HepG2 (cell line): Measurements from ENCODE around the gene SIK3. TPM values are rescaled to one million over a fixed set of nuclear protein-coding genes. Genes with fewer than 3 reads are reported as not detected.

ENCODE experiments used
- BCLAF1 ChIP-seq: fragments of 450-650 bp; IDR thresholded peaks from 2 replicates; pipeline ENCODE4 v1.6.1; 2017; ENCODE audit warnings: mild to moderate bottlenecking
- EZH2 ChIP-seq: conservative IDR thresholded peaks from 2 replicates; pipeline ENCODE4 v1.6.1; 2012; ENCODE audit warnings: mild to moderate bottlenecking, low read depth, low read length, moderate library complexity
- FOSL2 ChIP-seq: sonication (generic); formaldehyde crosslinking; IDR thresholded peaks from 2 replicates; pipeline ENCODE4 v1.4.0; 2020; ENCODE audit warnings: missing genetic modification reagents
- HBP1 ChIP-seq: IDR thresholded peaks from 2 replicates; pipeline ENCODE4 v1.6.1; 2016; ENCODE audit warnings: low read depth, control low read depth
- HOXA9 ChIP-seq: sonication (generic); formaldehyde crosslinking; IDR thresholded peaks from 2 replicates; pipeline ENCODE4 v1.8.1; 2022; ENCODE audit warnings: missing genetic modification reagents, mild to moderate bottlenecking, moderate library complexity, borderline replicate concordance
- MAZ ChIP-seq, 2 experiments: sonication (generic) in 1 of 2; formaldehyde crosslinking in 1 of 2; IDR thresholded peaks; 2 replicates each; pipeline versions ENCODE4 v1.5.0 to v1.6.1; 2012 to 2020; ENCODE audit warnings: low read depth in 2 of 2, mild to moderate bottlenecking in 2 of 2, borderline replicate concordance in 1 of 2, improper control_type of control experiment in 1 of 2, low read length in 1 of 2, missing genetic modification reagents in 1 of 2, moderate library complexity in 1 of 2
- PBX3 ChIP-seq: sonication (generic); formaldehyde crosslinking; IDR thresholded peaks from 2 replicates; pipeline ENCODE4 v1.8.1; 2023; ENCODE audit warnings: missing genetic modification reagents, inconsistent platforms, borderline replicate concordance
- RAD21 ChIP-seq: fragments of 450-650 bp; formaldehyde crosslinking; IDR thresholded peaks from 2 replicates; pipeline ENCODE4 v1.5.0; 2020; ENCODE audit warnings: mild to moderate bottlenecking
- SRSF4 ChIP-seq: fragments of 200-400 bp; formaldehyde crosslinking; IDR thresholded peaks from one replicate; pipeline ENCODE4 v1.6.1; 2018; ENCODE audit warnings: mild to moderate bottlenecking, low read depth, low read length, moderate library complexity; ENCODE audit not compliant: poor library complexity, severe bottlenecking
- STAT5B ChIP-seq: sonication (generic); formaldehyde crosslinking; IDR thresholded peaks from 2 replicates; pipeline ENCODE4 v1.4.0; 2020; ENCODE audit warnings: missing genetic modification reagents
- ZBTB1 ChIP-seq: sonication (generic); formaldehyde crosslinking; IDR thresholded peaks from 2 replicates; pipeline ENCODE4 v1.4.0; 2020; ENCODE audit warnings: missing genetic modification reagents, borderline replicate concordance
- ZNF234 ChIP-seq: sonication (generic); formaldehyde crosslinking; conservative IDR thresholded peaks from 2 replicates; pipeline ENCODE4 v1.5.1; 2020; ENCODE audit warnings: mild to moderate bottlenecking, missing genetic modification reagents
- ZNF33B ChIP-seq: sonication (generic); formaldehyde crosslinking; IDR thresholded peaks from 2 replicates; pipeline ENCODE4 v1.5.1; 2020; ENCODE audit warnings: mild to moderate bottlenecking, missing genetic modification reagents
- ZNF646 ChIP-seq: sonication (generic); formaldehyde crosslinking; IDR thresholded peaks from 2 replicates; pipeline ENCODE4 v1.9.0; 2021; ENCODE audit warnings: mild to moderate bottlenecking, missing genetic modification reagents
- ZSCAN21 ChIP-seq: sonication (generic); formaldehyde crosslinking; IDR thresholded peaks from 2 replicates; pipeline ENCODE4 v1.8.0; 2022; ENCODE audit warnings: mild to moderate bottlenecking, missing genetic modification reagents, moderate library complexity, borderline replicate concordance
- polyA plus RNA-seq, 8 experiments: library from polyadenylated mRNA; depleted of rRNA in 3 of 8; stranded (reverse) in 7 of 8; unstranded in 1 of 8; fragments of >200 nt; fragmentation: Illumina TruSeq in 4 of 8; extraction: Trizol in 4 of 8; gene quantifications; 2 replicates each; pipeline versions ENCODE4 v1.2.1 to v1.2.3, GENCODE V29; 2011 to 2016; ENCODE audit warnings: low read depth in 4 of 8, missing spikeins in 1 of 8, mixed read lengths in 1 of 8; ENCODE audit not compliant: insufficient read depth in 1 of 8
- total RNA-seq, 5 experiments: library from RNA; depleted of rRNA; stranded (reverse); fragments of >200 nt; fragmentation: Illumina TruSeq; extraction: Trizol; gene quantifications; 2 replicates each; pipeline ENCODE4 v1.2.3, GENCODE V29; 2016; ENCODE audit warnings: low read depth in 1 of 5

Gene SIK3
- total and polyA plus RNA-seq, 2 of the 13 experiments (the other 11 are each of a cell fraction or from before 2014, with no cell fraction given), result 5.7 to 9.8 TPM

- no peak for TF ChIP-seq ZNF646 (CRISPR knock-in tag)
- no peak for TF ChIP-seq ZNF234
- TF ChIP-seq PBX3 (CRISPR knock-in tag), result no peak
- no peak for TF ChIP-seq ZBTB1 (CRISPR knock-in tag)
- no peak for TF ChIP-seq STAT5B (CRISPR knock-in tag)
- TF ChIP-seq HOXA9 (CRISPR knock-in tag), result peak; percentile 52; the same call in 1 of the 2 replicates
- TF ChIP-seq RAD21 (CRISPR knock-in tag), result peak; percentile 22; the same call in 1 of the 2 replicates
- no peak for TF ChIP-seq MAZ (IDR thresholded peaks at IDR 0.05; ENCODE audit: borderline replicate concordance, low read depth, low read length)
- no peak for TF ChIP-seq MAZ (CRISPR knock-in tag; IDR thresholded peaks at IDR 0.05; ENCODE audit: low read depth)
- peak; percentile 82 for TF ChIP-seq ZSCAN21
- no peak for TF ChIP-seq SRSF4
- no peak for TF ChIP-seq ZNF33B (CRISPR knock-in tag)
- no peak for TF ChIP-seq HBP1 (CRISPR knock-in tag)
- no peak for TF ChIP-seq BCLAF1
- TF ChIP-seq FOSL2 (CRISPR knock-in tag), result peak; percentile 85
- no peak for TF ChIP-seq EZH2
These were observed 272.1 kb downstream of the SIK3 start (continued) for GRCh38 chr11:116825854-116826750.
